Mucosa of descending colon (tissue), 3 donors: ENCODE measurements around the gene DSCAM. TPM values are rescaled to one million over a fixed set of nuclear protein-coding genes. Genes with fewer than 3 reads are reported as not detected.
"Not testable (repeated sequence)": the region's sequence is repeated elsewhere in the genome, so short reads cannot be mapped to it uniquely, and the experiment has no call there.

Experiments
- ATAC-seq: fragments of 200-7000 bp; cut with Tn5 transposase; one replicate; pipeline ENCODE4 v1.9.1; 2020; ENCODE audit warnings: mild to moderate bottlenecking, moderate library complexity
- DNase-seq, 3 donors: peaks; one replicate each; pipeline ENCODE4 v3.0.0-alpha.2; 2020
- H3K36me3 ChIP-seq: fragments of 200-600 bp; one replicate; pipeline ENCODE4 v1.8.0; 2021; ENCODE audit warnings: low read depth, mild to moderate bottlenecking
- H3K4me1 ChIP-seq: fragments of 200-600 bp; one replicate; pipeline ENCODE4 v1.8.0; 2021; ENCODE audit warnings: low read depth, mild to moderate bottlenecking
- H3K4me3 ChIP-seq: fragments of 200-600 bp; one replicate; pipeline ENCODE4 v1.8.0; 2021; ENCODE audit warnings: mild to moderate bottlenecking
- H3K9me3 ChIP-seq: fragments of 200-600 bp; one replicate; pipeline ENCODE4 v1.8.0; 2021; ENCODE audit warnings: mild to moderate bottlenecking
- CTCF ChIP-seq: fragments of 200-600 bp; IDR thresholded peaks from one replicate; pipeline ENCODE4 v1.8.0; 2022; ENCODE audit warnings: antibody characterized with exemption, mild to moderate bottlenecking
- intact Hi-C, 2 donors: fragments of 100-400 bp; cut with DNase I in 1 of 2; cut with micrococcal nuclease in 1 of 2; formaldehyde crosslinking; loops; one replicate each; pipeline versions ENCODE4 v1.11.0 to v1.11.1; 2022; cut with DNase I, micrococcal nuclease
- long read RNA-seq, 2 donors: library from polyadenylated mRNA; unstranded; transcript quantifications; one replicate each; pipeline ENCODE4 v2.0.0, GENCODE V29; 2019 to 2021
- total RNA-seq, 3 donors: library from RNA; stranded (reverse); fragmentation: NEBNext Ultra II Directional in 2 of 3; extraction: Animal tissue kit (Norgen Biotek cat#: 25700) in 2 of 3; gene quantifications; one replicate each; pipeline versions ENCODE4 v1.2.1 to v1.2.4, GENCODE V29; 2021 to 2023
- donor health status: DM: no; HTN: no; CAD: no; lungs with moderate emphysema.
- donor health status: DM: no; HTN: no; CAD: no.
- donor health status: DM: no; HTN: yes; CAD: no.

Gene DSCAM
- under 1 TPM in 1 of 3 donors, not detected in 2; 0.35 TPM for total RNA-seq
- long read RNA-seq, donor 1, partial matches to known transcripts, result 1 of 1 reads
- long read RNA-seq, donor 1, other reads (novel, unspliced or antisense), result 0 of 1 reads
- long read RNA-seq, donor 2, result 0 reads

GRCh38 chr21:40846587-40847411 lies at the start of gene DSCAM:
Gene DSCAM, minus strand, starts transcription at chr21:40847158. Its CDS starts 497 bp downstream, at chr21:40846661.
- no peak for ATAC-seq

GRCh38 chr21:40895697-40896096 lies 48.7 kb upstream of the DSCAM start:
- ATAC-seq, H3K4me1 ChIP-seq, intact Hi-C loops, DNase-seq, H3K4me3 ChIP-seq, H3K9me3 ChIP-seq, H3K36me3 ChIP-seq: not testable (repeated sequence)

More at GRCh38 chr21:40846587-40847411, at the start of gene DSCAM:
- TF ChIP-seq CTCF, result no peak
- intact Hi-C loops, result no loop called here
- no peaks in the 10 kb centered on the region for H3K9me3 ChIP-seq
- no peak within 1 kb of the TSS for H3K4me3 ChIP-seq
- no peaks in the 10 kb centered on the region for H3K36me3 ChIP-seq
- DNase-seq, result no peak
- no peaks in the 10 kb centered on the region for H3K4me1 ChIP-seq

- no peak for TF ChIP-seq CTCF
- Histone ChIP-seq H3K4me1 (no peaks in the 10 kb centered on the region), H3K4me3 (no peak overlapping the region), H3K36me3 (no peaks in the 10 kb centered on the region), H3K9me3 (no peaks in the 10 kb centered on the region)
- DNase-seq (no peak), ATAC-seq (no peak)
- intact Hi-C loops, result no loop called here
Observed at GRCh38 chr21:40886931-40887330, 40.0 kb upstream of the DSCAM start.

- DNase-seq (no peak), ATAC-seq (no peak)
- TF ChIP-seq CTCF, result no peak
- no peaks in the 10 kb centered on the region for H3K9me3 ChIP-seq
- H3K36me3 ChIP-seq, result no peaks in the 10 kb centered on the region
- H3K4me3 ChIP-seq, result no peak overlapping the region
- H3K4me1 ChIP-seq, result no peaks in the 10 kb centered on the region
- intact Hi-C loops, result no loop called here
Observed at GRCh38 chr21:40886006-40886405, 39.0 kb upstream of the DSCAM start.

- intact Hi-C loops, result no loop called here
- DNase-seq (no peak), ATAC-seq (no peak)
- no peak for TF ChIP-seq CTCF
- H3K4me1 ChIP-seq, result no peaks in the 10 kb centered on the region
- no peaks in the 10 kb centered on the region for H3K9me3 ChIP-seq
- no peak overlapping the region for H3K4me3 ChIP-seq
- no peaks in the 10 kb centered on the region for H3K36me3 ChIP-seq
Observed at GRCh38 chr21:40882192-40882915, 35.4 kb upstream of the DSCAM start.

GRCh38 chr21:40881767-40882166 lies 34.8 kb upstream of the DSCAM start:
- Histone ChIP-seq H3K36me3 (no peaks in the 10 kb centered on the region), H3K4me1 (no peaks in the 10 kb centered on the region), H3K4me3 (no peak overlapping the region), H3K9me3 (no peaks in the 10 kb centered on the region)
- DNase-seq (no peak), ATAC-seq (no peak)
- TF ChIP-seq CTCF, result no peak
- intact Hi-C loops, result no loop called here
